ENCODE data around the gene ARID1A. TPM values are rescaled to one million over a fixed set of nuclear protein-coding genes. Genes with fewer than 3 reads are reported as not detected.

The ARID1A gene
- total RNA-seq, 4 donors from 2014 or later = 43.4 to 72.0 (median 53.1) TPM

- Histone ChIP-seq H3K27ac (no peak overlapping the region), H3K4me1 (peaks cover 21 to 43% (median 29%) of the 10 kb centered on the region in 4 donors), H3K4me3 (no peak overlapping the region), H3K36me3 (no peaks in the 10 kb centered on the region), H3K27me3 (no peaks in the 10 kb centered on the region), H3K9me3 (no peaks in the 10 kb centered on the region)
- in situ Hi-C loops (cut with MboI; ENCODE audit: low pct_ligation_motif_present in 1 of 4, low pct_unique_long_range_greater_than_20kb in 1 of 4, low sequenced_read_pairs in 3 of 4) (no loop called here), intact Hi-C loops (cut with DNase I; ENCODE audit: low total_unique reads) (no loop called here)
- 91 to 99% methylated on average over 3 to 4 of the region's 4 CpGs for WGBS, 2 donors (ENCODE audit: low coverage in 1 of 2)
- TF ChIP-seq EP300 (IDR thresholded peaks at IDR 0.05; ENCODE audit: low read depth) (no peak), POLR2AphosphoS5 (IDR thresholded peaks at IDR 0.05) (no peak), POLR2A (IDR thresholded peaks at IDR 0.05) (no peak)
- TF ChIP-seq, protein P1, sequence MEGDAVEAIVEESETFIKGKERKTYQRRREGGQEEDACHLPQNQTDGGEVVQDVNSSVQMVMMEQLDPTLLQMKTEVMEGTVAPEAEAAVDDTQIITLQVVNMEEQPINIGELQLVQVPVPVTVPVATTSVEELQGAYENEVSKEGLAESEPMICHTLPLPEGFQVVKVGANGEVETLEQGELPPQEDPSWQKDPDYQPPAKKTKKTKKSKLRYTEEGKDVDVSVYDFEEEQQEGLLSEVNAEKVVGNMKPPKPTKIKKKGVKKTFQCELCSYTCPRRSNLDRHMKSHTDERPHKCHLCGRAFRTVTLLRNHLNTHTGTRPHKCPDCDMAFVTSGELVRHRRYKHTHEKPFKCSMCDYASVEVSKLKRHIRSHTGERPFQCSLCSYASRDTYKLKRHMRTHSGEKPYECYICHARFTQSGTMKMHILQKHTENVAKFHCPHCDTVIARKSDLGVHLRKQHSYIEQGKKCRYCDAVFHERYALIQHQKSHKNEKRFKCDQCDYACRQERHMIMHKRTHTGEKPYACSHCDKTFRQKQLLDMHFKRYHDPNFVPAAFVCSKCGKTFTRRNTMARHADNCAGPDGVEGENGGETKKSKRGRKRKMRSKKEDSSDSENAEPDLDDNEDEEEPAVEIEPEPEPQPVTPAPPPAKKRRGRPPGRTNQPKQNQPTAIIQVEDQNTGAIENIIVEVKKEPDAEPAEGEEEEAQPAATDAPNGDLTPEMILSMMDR (IDR thresholded peaks at IDR 0.05) = no peak
- no peak for DNase-seq
Observed at GRCh38 chr1:26822737-26823395, 127.1 kb downstream of the ARID1A start.

DNA sequence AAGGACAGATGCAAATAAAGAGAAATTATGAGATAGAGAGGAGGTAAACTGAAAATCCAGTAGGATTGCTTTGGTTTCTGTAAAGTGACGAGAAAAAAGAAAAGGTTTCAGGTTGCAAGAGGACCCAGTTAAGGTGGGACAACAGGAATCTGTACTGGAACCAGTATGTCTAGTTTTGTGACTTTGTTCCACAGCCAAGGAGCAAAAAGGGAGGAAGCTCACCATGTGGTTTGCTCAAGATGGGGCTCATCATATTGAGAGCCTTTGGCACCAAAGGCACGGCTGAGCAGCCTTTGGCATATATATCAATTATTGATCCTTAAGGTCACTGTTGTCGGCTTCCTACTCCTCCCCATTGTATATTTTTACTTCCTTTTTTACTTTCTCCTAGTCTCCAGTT, 128.9 kb downstream of the ARID1A start:
- DNase-seq = no peak
- H3K9me3 ChIP-seq = no peaks in the 10 kb centered on the region
- H3K36me3 ChIP-seq = no peaks in the 10 kb centered on the region
- H3K4me1 ChIP-seq = peaks cover 36 to 62% (median 38%) of the 10 kb centered on the region in 4 donors
- TF ChIP-seq POLR2A (IDR thresholded peaks at IDR 0.05) (no peak), POLR2AphosphoS5 (IDR thresholded peaks at IDR 0.05) (no peak), EP300 (IDR thresholded peaks at IDR 0.05; ENCODE audit: low read depth) (no peak)
- TF ChIP-seq, protein P1 (IDR thresholded peaks at IDR 0.05) = no peak
- H3K4me3 ChIP-seq = no peak overlapping the region
- no peaks in the 10 kb centered on the region for H3K27me3 ChIP-seq
- intact Hi-C loops (cut with DNase I; ENCODE audit: low total_unique reads) = no loop called here
- 67 to 71% methylated on average over 3 of the region's 3 CpGs for WGBS, 2 donors (ENCODE audit: low coverage in 1 of 2)
- in situ Hi-C loops (cut with MboI; ENCODE audit: low pct_ligation_motif_present in 1 of 4, low pct_unique_long_range_greater_than_20kb in 1 of 4, low sequenced_read_pairs in 3 of 4) = no loop called here
- H3K27ac ChIP-seq = peak overlapping the region in 2 of 4 donors; percentile 82 to 85

DNA sequence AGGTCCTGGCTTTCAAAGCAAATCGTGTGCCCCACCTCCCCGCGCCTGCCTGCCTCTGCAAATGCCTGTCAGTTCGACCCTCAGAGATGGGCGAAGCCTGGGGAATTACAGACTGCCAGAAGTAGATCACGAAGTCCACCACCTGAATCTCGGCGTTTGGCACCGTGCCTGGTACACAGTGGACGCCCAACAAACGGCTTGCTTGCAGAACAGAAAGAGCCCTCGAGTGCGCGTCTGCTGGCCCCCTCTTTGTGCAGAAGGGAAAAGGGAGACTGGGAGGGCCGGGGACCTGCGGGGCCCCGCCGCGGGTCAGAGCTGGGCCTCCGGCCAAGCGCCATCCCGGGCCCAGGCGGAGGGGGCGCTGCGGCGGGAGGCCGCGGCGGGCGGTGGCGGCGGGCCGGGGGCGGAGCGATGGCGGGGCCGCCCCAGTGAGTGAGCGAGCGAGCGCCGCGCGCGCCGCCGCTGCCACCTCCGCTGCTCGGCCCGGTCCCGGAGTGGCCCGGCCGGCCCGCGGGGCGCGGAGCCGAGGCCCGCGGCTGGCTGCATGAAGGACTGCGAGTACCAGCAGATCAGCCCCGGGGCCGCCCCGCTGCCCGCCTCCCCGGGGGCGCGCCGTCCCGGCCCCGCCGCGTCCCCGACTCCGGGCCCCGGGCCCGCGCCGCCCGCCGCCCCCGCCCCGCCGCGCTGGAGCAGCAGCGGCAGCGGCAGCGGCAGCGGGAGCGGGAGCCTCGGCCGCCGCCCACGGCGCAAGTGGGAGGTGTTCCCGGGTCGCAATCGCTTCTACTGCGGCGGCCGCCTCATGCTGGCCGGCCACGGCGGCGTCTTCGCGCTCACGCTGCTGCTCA, 130.7 kb downstream of the ARID1A start, which contains the start of gene ZDHHC18:
TSS of gene ZDHHC18 (plus strand) at position 428 of the 845 bp plus-strand sequence. CDS start at position 545, 117 bp downstream.
- WGBS, 2 donors (ENCODE audit: low coverage in 1 of 2) = 1% methylated on average over 45 of the region's 107 CpGs; no CpG with 5 or more reads in 1 of the 2 donors
- H3K4me3 ChIP-seq = peak within 1 kb of the TSS; percentile 74 to 96 (median 82)
- intact Hi-C loops (cut with DNase I; ENCODE audit: low total_unique reads) (no loop called here), in situ Hi-C loops (cut with MboI; ENCODE audit: low pct_ligation_motif_present in 1 of 4, low pct_unique_long_range_greater_than_20kb in 1 of 4, low sequenced_read_pairs in 3 of 4) (no loop called here)
- H3K27me3 ChIP-seq = no peaks in the 10 kb centered on the region
- H3K27ac ChIP-seq = peak within 1 kb of the TSS; percentile 82 to 89 (median 84)
- DNase-seq = peak; percentile 76
- H3K36me3 ChIP-seq = no peaks in the 10 kb centered on the region
- TF ChIP-seq POLR2AphosphoS5 (IDR thresholded peaks at IDR 0.05) = peak in 1 of 3 donors; percentile 2
- TF ChIP-seq, protein P1 (IDR thresholded peaks at IDR 0.05) = peak; percentile 37 to 65 (median 51)
- no peak for TF ChIP-seq EP300 (IDR thresholded peaks at IDR 0.05; ENCODE audit: low read depth)
- peak; percentile 33 for TF ChIP-seq POLR2A (IDR thresholded peaks at IDR 0.05)
- peaks cover 27 to 54% (median 34%) of the 10 kb centered on the region in 4 donors for H3K4me1 ChIP-seq
- no peaks in the 10 kb centered on the region for H3K9me3 ChIP-seq

DNA sequence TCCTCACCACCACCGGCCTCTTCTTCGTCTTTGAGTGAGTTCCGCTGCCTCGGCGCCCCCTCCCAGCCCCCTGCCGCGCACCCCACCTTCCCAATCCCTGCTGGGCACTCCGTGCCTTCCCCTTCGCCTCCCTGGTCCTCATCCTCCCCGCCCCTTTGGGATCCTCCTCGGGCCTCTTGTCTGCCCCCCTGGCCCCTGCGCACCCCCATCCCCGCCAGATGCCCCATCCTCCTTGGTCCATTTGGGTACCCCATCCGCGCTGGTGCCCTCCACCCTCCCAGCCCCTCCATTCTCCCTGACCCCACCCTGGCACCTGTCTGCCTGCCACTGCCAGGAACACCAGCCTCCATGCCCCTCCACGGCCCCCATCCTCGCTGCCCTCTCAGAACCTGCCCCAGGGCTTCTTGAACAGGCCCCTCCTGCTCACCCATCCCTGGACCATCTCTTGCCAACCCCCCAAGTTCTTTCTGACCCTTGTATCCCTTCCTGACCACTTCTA, 131.3 kb downstream of the ARID1A start:
- 1% methylated on average over 16 of the region's 17 CpGs; no CpG with 5 or more reads in 1 of the 2 donors for WGBS, 2 donors (ENCODE audit: low coverage in 1 of 2)
- peak overlapping the region; percentile 82 to 86 (median 84) for H3K27ac ChIP-seq
- H3K4me1 ChIP-seq = peaks cover 27 to 51% (median 34%) of the 10 kb centered on the region in 4 donors
- H3K9me3 ChIP-seq = no peaks in the 10 kb centered on the region
- intact Hi-C loops (cut with DNase I; ENCODE audit: low total_unique reads) (no loop called here), in situ Hi-C loops (cut with MboI; ENCODE audit: low pct_ligation_motif_present in 1 of 4, low pct_unique_long_range_greater_than_20kb in 1 of 4, low sequenced_read_pairs in 3 of 4) (no loop called here)
- H3K4me3 ChIP-seq = peak overlapping the region; percentile 74 to 96 (median 82)
- no peak for DNase-seq
- H3K27me3 ChIP-seq = no peaks in the 10 kb centered on the region
- TF ChIP-seq, protein P1 (IDR thresholded peaks at IDR 0.05) = no peak
- TF ChIP-seq POLR2A (IDR thresholded peaks at IDR 0.05) (no peak), POLR2AphosphoS5 (IDR thresholded peaks at IDR 0.05) (no peak), EP300 (IDR thresholded peaks at IDR 0.05; ENCODE audit: low read depth) (no peak)
- H3K36me3 ChIP-seq = no peaks in the 10 kb centered on the region
